HepG2 (cell line): ENCODE data around the gene LEMD2.

ENCODE experiments used
- CBX2 ChIP-seq, 2 experiments: fragments of 200-600 bp in 1 of 2; sonication (generic); formaldehyde crosslinking in 1 of 2; IDR thresholded peaks; 2 replicates each; pipeline versions ENCODE4 v1.7.0 to v1.8.1; 2018 to 2022; ENCODE audit warnings: low read depth in 2 of 2, low read length in 1 of 2, mild to moderate bottlenecking in 1 of 2, missing genetic modification reagents in 1 of 2
- CTCF ChIP-seq: sonication (generic); formaldehyde crosslinking; IDR thresholded peaks from 2 replicates; pipeline ENCODE4 v1.5.0; 2020; ENCODE audit warnings: mild to moderate bottlenecking, missing genetic modification reagents, moderate library complexity
- EP300 ChIP-seq, 3 experiments: sonication (generic) in 1 of 3; formaldehyde crosslinking in 1 of 3; IDR thresholded peaks; 2 replicates each; pipeline versions ENCODE4 v1.5.1 to v1.6.1; 2011 to 2020; ENCODE audit warnings: low read depth in 2 of 3, low read length in 2 of 3, borderline replicate concordance in 1 of 3, improper control_type of control experiment in 1 of 3, mild to moderate bottlenecking in 1 of 3, missing genetic modification reagents in 1 of 3, moderate library complexity in 1 of 3
- GATAD2A ChIP-seq: IDR thresholded peaks from 2 replicates; pipeline ENCODE4 v1.6.1; 2016
- JUN ChIP-seq: sonication (generic); formaldehyde crosslinking; IDR thresholded peaks from 2 replicates; pipeline ENCODE4 v1.4.0; 2020; ENCODE audit warnings: mild to moderate bottlenecking, missing genetic modification reagents
- NCOA2 ChIP-seq: sonication (generic); formaldehyde crosslinking; IDR thresholded peaks from 2 replicates; pipeline ENCODE4 v1.8.0; 2022; ENCODE audit warnings: inconsistent platforms
- POLR2A ChIP-seq, 2 experiments: IDR thresholded peaks; 2 replicates each; pipeline ENCODE4 v1.6.1; 2011; ENCODE audit warnings: low read depth in 2 of 2, low read length in 2 of 2, mild to moderate bottlenecking in 1 of 2, moderate library complexity in 1 of 2; ENCODE audit not compliant: insufficient read depth in 1 of 2
- RFX5 ChIP-seq: IDR thresholded peaks from 2 replicates; pipeline ENCODE4 v1.6.1; 2011; ENCODE audit warnings: low read depth, low read length, improper control_type of control experiment
- ZNF138 ChIP-seq: sonication (generic); formaldehyde crosslinking; IDR thresholded peaks from 2 replicates; pipeline ENCODE4 v1.5.0; 2020; ENCODE audit warnings: mild to moderate bottlenecking, low read depth, missing genetic modification reagents
- ZNF740 ChIP-seq: sonication (generic); formaldehyde crosslinking; IDR thresholded peaks from 2 replicates; pipeline ENCODE4 v1.4.0; 2020; ENCODE audit warnings: missing genetic modification reagents
- ZNF792 ChIP-seq: IDR thresholded peaks from 2 replicates; pipeline ENCODE4 v1.6.1; 2016
- ZNF879 ChIP-seq: sonication (generic); formaldehyde crosslinking; IDR thresholded peaks from 2 replicates; pipeline ENCODE4 v1.8.1; 2023; ENCODE audit warnings: missing genetic modification reagents
- ZSCAN20 ChIP-seq: sonication (generic); formaldehyde crosslinking; IDR thresholded peaks from 2 replicates; pipeline ENCODE4 v1.4.0; 2020; ENCODE audit warnings: missing genetic modification reagents, mild to moderate bottlenecking, borderline replicate concordance

- TF ChIP-seq EP300 (IDR thresholded peaks at IDR 0.05; ENCODE audit: low read depth in 2 of 2, low read length in 2 of 2) = no peak
- TF ChIP-seq EP300 (CRISPR knock-in tag; IDR thresholded peaks at IDR 0.05; ENCODE audit: borderline replicate concordance) = no peak
- no peak for TF ChIP-seq ZNF792 (CRISPR knock-in tag)
- no peak for TF ChIP-seq ZNF879 (CRISPR knock-in tag)
- TF ChIP-seq RFX5 = no peak
- TF ChIP-seq CBX2 (IDR thresholded peaks at IDR 0.05; ENCODE audit: low read depth, low read length) = no peak
- no peak for TF ChIP-seq CBX2 (CRISPR knock-in tag; IDR thresholded peaks at IDR 0.05; ENCODE audit: low read depth)
- TF ChIP-seq NCOA2 = no peak
- no peak for TF ChIP-seq CTCF
- TF ChIP-seq ZNF138 (CRISPR knock-in tag) = no peak
- peak in 1 of 2 experiments; percentile 28; a peak in 1 of 4 replicates for TF ChIP-seq POLR2A (IDR thresholded peaks at IDR 0.05; ENCODE audit: insufficient read depth in 1 of 2, low read depth in 2 of 2, low read length in 2 of 2)
- no peak for TF ChIP-seq GATAD2A (CRISPR knock-in tag)
- no peak for TF ChIP-seq ZNF740
- no peak for TF ChIP-seq JUN (CRISPR knock-in tag)
- no peak for TF ChIP-seq ZSCAN20 (CRISPR knock-in tag)
Observed at GRCh38 chr6:33776764-33777163, 12.2 kb downstream of the LEMD2 start.
